Keratinocyte (primary cell): ENCODE data around the gene SREBF2. TPM values are rescaled to one million over a fixed set of nuclear protein-coding genes. Genes with fewer than 3 reads are reported as not detected.
"Not testable (repeated sequence)": the region's sequence is repeated elsewhere in the genome, so short reads cannot be mapped to it uniquely, and the experiment has no call there.

Experiments
- DNase-seq: peaks from one replicate; pipeline ENCODE4 v3.0.0-alpha.2; 2011; ENCODE audit warnings: low read depth, missing footprints, low spot score
- FAIRE-seq: peaks from 2 replicates; lab custom pipeline; 2011; peaks lifted over from hg19 to GRCh38; lab: Jason Lieb, UNC
- H2AFZ ChIP-seq: 2 replicates; pipeline ENCODE4 v1.6.0; 2012; ENCODE audit warnings: low read length, control low read depth, inconsistent platforms; ENCODE audit not compliant: control insufficient read depth
- H3K27ac ChIP-seq: 2 replicates; pipeline ENCODE4 v1.5.1; 2011; ENCODE audit warnings: low read length; ENCODE audit not compliant: control insufficient read depth, insufficient read depth
- H3K27me3 ChIP-seq: 3 replicates; pipeline ENCODE4 v1.6.0; 2011; ENCODE audit warnings: low read length; ENCODE audit not compliant: control insufficient read depth, insufficient read depth; ENCODE audit errors: extremely low read depth
- H3K36me3 ChIP-seq, 2 experiments: 2 replicates in 1 of 2; 3 replicates in 1 of 2; pipeline ENCODE4 v1.5.1; 2011; ENCODE audit warnings: low read length in 2 of 2, mild to moderate bottlenecking in 1 of 2; ENCODE audit not compliant: control insufficient read depth in 2 of 2, insufficient read depth in 2 of 2; ENCODE audit errors: extremely low read depth in 1 of 2
- H3K4me1 ChIP-seq: 3 replicates; pipeline ENCODE4 v1.5.1; 2011; ENCODE audit warnings: low read length; ENCODE audit not compliant: control insufficient read depth, insufficient read depth; ENCODE audit errors: extremely low read depth
- H3K4me2 ChIP-seq: 3 replicates; pipeline ENCODE4 v1.6.0; 2011; ENCODE audit warnings: low read depth, low read length; ENCODE audit not compliant: control insufficient read depth, insufficient read depth; ENCODE audit errors: extremely low read depth
- H3K4me3 ChIP-seq, 3 experiments: fragments of 200-600 bp in 1 of 3; sonication (generic) in 1 of 3; 2 replicates in 2 of 3; 3 replicates in 1 of 3; pipeline ENCODE4 v1.5.1; 2011 to 2016; ENCODE audit warnings: low read length in 3 of 3, mild to moderate bottlenecking in 3 of 3, control low read depth in 2 of 3, inconsistent platforms in 1 of 3, low read depth in 1 of 3, mixed read lengths in 1 of 3, mixed run types in 1 of 3, moderate library complexity in 1 of 3; ENCODE audit not compliant: control insufficient read depth in 2 of 3, insufficient read depth in 2 of 3; ENCODE audit errors: extremely low read depth in 1 of 3
- H3K79me2 ChIP-seq: 2 replicates; pipeline ENCODE4 v1.6.0; 2012; ENCODE audit warnings: low read length; ENCODE audit not compliant: control insufficient read depth, insufficient read depth
- H3K9ac ChIP-seq: 3 replicates; pipeline ENCODE4 v1.6.0; 2011; ENCODE audit warnings: low read length; ENCODE audit not compliant: control insufficient read depth, insufficient read depth; ENCODE audit errors: extremely low read depth
- H3K9me1 ChIP-seq: 3 replicates; pipeline ENCODE4 v1.6.0; 2011; ENCODE audit warnings: low read length; ENCODE audit not compliant: control insufficient read depth, insufficient read depth; ENCODE audit errors: extremely low read depth
- H3K9me3 ChIP-seq: 2 replicates; pipeline ENCODE4 v1.5.1; 2012; ENCODE audit warnings: low read depth, low read length; ENCODE audit not compliant: control insufficient read depth
- H4K20me1 ChIP-seq: 3 replicates; pipeline ENCODE4 v1.6.0; 2011; ENCODE audit warnings: low read length; ENCODE audit not compliant: control insufficient read depth, insufficient read depth; ENCODE audit errors: extremely low read depth
- EZH2 ChIP-seq: IDR thresholded peaks from one replicate; pipeline ENCODE4 v1.6.1; 2012; ENCODE audit warnings: inconsistent platforms, mild to moderate bottlenecking, low read length, moderate library complexity
- dilution Hi-C: fragments of 300-500 bp; cut with MboI; formaldehyde crosslinking; loops from one replicate; pipeline ENCODE4 v1.7.0; 2020; ENCODE audit warnings: low sequenced_read_pairs; ENCODE audit not compliant: extremely low pct_ligation_motif_present
- polyA plus RNA-seq, 5 experiments: library from polyadenylated mRNA; depleted of rRNA in 3 of 5; stranded (reverse) in 3 of 5; stranded (forward) in 1 of 5; unstranded in 1 of 5; fragments of >200 nt; gene quantifications; 1 replicate in 1 of 5; 2 replicates in 3 of 5; 3 replicates in 1 of 5; pipeline versions ENCODE4 v1.2.1 to v1.2.3, GENCODE V29; 2011 to 2012; ENCODE audit warnings: missing spikeins in 2 of 5, low read depth in 1 of 5, low replicate concordance in 1 of 5
- TF ChIP-seq, protein P1 (sequence below), 3 experiments: IDR thresholded peaks in 1 of 3; conservative IDR thresholded peaks in 1 of 3; optimal IDR thresholded peaks in 1 of 3; 2 replicates in 2 of 3; 3 replicates in 1 of 3; pipeline versions ENCODE3 to v1.5.1; 2011; ENCODE audit warnings: low read length in 3 of 3, mild to moderate bottlenecking in 3 of 3, moderate library complexity in 2 of 3, control low read depth in 1 of 3, inconsistent platforms in 1 of 3; ENCODE audit not compliant: insufficient read depth in 2 of 3; ENCODE audit errors: extremely low read depth in 1 of 3

The SREBF2 gene
- polyA plus RNA-seq, 1 donor (not counting 4 experiments of a cell fraction or from before 2014, with no cell fraction given) = 57.5 TPM

DNA sequence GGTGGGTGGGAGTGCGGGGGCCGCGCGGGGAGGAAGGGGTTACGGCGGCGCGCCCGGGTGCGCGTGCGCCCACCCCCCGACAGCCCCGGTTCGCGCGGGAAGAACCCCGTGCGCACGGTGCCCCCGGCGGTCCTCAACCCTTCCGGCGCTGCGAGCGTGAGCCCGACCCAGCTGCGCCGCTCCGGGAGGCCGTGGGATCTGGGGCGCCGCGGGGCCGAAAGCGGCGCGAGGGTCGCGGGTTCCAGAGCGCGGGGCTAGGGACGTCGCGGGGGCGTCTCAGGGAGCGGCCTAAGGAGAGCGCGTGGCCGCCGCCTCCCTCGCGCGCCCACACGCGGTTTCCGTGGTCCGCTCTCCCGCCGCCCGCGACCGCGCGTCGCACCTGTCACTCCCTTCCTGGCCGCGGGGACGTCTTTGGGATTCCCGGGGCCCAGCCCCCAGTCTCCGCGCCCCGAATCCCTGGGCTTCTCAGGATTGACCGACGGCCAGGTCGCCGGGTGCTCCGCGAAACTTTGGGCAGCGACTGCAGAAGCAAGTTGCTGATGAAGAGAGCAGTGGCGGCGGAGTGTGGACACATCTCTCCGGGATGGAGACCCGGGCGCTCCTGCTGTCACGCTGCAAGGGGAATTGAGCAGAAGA lies 582 bp downstream of the SREBF2 start:
- no peaks in the 10 kb centered on the region for H3K9me3 ChIP-seq
- no peaks in the 10 kb centered on the region for H3K9me1 ChIP-seq
- no peaks in the 10 kb centered on the region for H3K27me3 ChIP-seq
- H4K20me1 ChIP-seq = no peaks in the 10 kb centered on the region
- dilution Hi-C loops = no loop called here
- peaks cover 0 to 15% of the 10 kb centered on the region in 2 experiments for H3K36me3 ChIP-seq
- H2AFZ ChIP-seq = no peak overlapping the region
- peaks cover 47% of the 10 kb centered on the region for H3K79me2 ChIP-seq
- H3K4me1 ChIP-seq = peaks cover 44% of the 10 kb centered on the region
- H3K4me2 ChIP-seq = peak overlapping the region; percentile 98
- DNase-seq (no peak), FAIRE-seq (no peak)
- peak overlapping the region; percentile 88 to 90 (median 90) for H3K4me3 ChIP-seq
- no peak for TF ChIP-seq EZH2
- TF ChIP-seq, protein P1, sequence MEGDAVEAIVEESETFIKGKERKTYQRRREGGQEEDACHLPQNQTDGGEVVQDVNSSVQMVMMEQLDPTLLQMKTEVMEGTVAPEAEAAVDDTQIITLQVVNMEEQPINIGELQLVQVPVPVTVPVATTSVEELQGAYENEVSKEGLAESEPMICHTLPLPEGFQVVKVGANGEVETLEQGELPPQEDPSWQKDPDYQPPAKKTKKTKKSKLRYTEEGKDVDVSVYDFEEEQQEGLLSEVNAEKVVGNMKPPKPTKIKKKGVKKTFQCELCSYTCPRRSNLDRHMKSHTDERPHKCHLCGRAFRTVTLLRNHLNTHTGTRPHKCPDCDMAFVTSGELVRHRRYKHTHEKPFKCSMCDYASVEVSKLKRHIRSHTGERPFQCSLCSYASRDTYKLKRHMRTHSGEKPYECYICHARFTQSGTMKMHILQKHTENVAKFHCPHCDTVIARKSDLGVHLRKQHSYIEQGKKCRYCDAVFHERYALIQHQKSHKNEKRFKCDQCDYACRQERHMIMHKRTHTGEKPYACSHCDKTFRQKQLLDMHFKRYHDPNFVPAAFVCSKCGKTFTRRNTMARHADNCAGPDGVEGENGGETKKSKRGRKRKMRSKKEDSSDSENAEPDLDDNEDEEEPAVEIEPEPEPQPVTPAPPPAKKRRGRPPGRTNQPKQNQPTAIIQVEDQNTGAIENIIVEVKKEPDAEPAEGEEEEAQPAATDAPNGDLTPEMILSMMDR (optimal IDR thresholded peaks at IDR 0.05 in 1 of 3, IDR thresholded peaks at IDR 0.05 in 1 of 3, conservative IDR thresholded peaks at IDR 0.05 in 1 of 3; ENCODE audit: extremely low read depth in 1 of 3, insufficient read depth in 2 of 3, low read length in 3 of 3) = no peak
- H3K27ac ChIP-seq = peak overlapping the region; percentile 98
- peak overlapping the region; percentile 90 for H3K9ac ChIP-seq

DNA sequence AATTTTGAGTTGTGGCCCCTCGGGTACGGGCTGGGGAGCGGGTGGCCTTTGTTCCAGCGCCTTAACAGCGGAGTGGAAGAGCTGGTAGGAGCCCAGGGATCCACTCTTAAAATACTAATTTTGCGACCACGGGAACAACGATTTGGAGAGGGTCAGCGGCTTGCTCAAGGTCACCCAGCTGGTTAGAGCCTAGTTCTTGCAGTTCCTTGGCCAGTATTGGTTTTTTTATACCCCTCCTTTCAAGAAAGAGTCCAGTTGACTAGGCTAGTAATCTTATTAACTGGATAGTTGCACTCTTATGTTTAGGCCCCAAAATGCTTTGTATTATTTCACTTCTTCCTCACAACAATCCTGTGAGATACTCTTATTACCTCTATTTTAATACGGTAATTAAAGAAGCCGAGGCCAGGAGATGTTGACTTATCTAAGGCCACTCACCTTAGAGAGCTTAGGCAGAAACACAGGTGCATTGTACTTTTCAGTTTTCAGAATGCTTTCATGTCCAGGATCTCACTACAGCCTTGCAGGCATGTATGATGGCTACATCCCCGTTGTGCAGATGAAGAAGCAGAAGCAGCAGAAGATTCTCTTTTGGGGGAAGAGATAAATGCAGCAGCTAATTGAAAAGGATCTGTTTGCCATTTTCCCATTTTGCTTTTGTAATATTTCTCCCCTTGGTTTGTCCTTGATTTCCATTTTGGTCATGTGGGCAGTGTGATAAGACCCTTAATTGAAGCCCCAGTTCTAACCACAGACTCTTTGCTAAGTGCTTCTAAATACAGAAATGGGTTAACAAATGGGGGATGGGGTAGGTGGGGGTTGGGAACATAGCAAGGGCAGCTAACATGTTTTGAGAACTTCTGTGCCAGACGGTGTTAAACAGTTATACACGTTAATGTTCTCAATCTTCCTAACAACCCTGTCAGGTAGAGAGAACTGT lies 1.4 kb downstream of the SREBF2 start:
- no peaks in the 10 kb centered on the region for H3K9me3 ChIP-seq
- FAIRE-seq (peak; percentile 43), DNase-seq (no peak)
- dilution Hi-C loops = no loop called here
- H3K9ac ChIP-seq = peak overlapping the region; percentile 90
- H4K20me1 ChIP-seq = no peaks in the 10 kb centered on the region
- H3K36me3 ChIP-seq = peaks cover 0 to 17% of the 10 kb centered on the region in 2 experiments
- H2AFZ ChIP-seq = no peak overlapping the region
- peak overlapping the region; percentile 98 for H3K4me2 ChIP-seq
- no peaks in the 10 kb centered on the region for H3K27me3 ChIP-seq
- H3K4me3 ChIP-seq = peak overlapping the region; percentile 88 to 90 (median 90)
- no peaks in the 10 kb centered on the region for H3K9me1 ChIP-seq
- peak overlapping the region; percentile 98 for H3K27ac ChIP-seq
- peaks cover 52% of the 10 kb centered on the region for H3K4me1 ChIP-seq
- peaks cover 54% of the 10 kb centered on the region for H3K79me2 ChIP-seq
- TF ChIP-seq EZH2 = no peak
- TF ChIP-seq, protein P1 (optimal IDR thresholded peaks at IDR 0.05 in 1 of 3, IDR thresholded peaks at IDR 0.05 in 1 of 3, conservative IDR thresholded peaks at IDR 0.05 in 1 of 3; ENCODE audit: extremely low read depth in 1 of 3, insufficient read depth in 2 of 3, low read length in 3 of 3) = no peak

DNA sequence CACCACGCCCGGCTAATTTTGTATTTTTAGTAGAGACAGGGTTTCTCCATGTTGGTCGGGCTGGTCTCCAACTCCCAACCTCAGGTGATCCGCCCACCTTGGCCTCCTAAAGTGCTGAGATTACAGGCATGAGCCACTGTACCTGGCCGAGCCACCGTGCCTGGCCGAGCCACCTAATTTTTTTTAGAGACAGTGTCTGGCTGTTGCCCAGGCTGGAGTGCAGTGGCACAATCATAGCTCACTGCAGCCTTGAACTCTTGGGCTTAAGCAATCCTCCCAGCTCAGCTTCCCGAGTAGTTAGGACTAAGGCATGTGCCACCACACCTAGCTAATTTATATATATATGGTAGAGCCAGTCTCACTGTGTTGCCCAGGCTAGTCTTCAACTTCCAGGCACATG lies 2.6 kb downstream of the SREBF2 start:
- Histone ChIP-seq H3K27ac (peak overlapping the region; percentile 10), H3K36me3 (peaks cover 0 to 20% of the 10 kb centered on the region in 2 experiments), H3K4me2 (peak overlapping the region; percentile 34), H3K4me1 (peaks cover 61% of the 10 kb centered on the region), H3K79me2 (peaks cover 66% of the 10 kb centered on the region)
- dilution Hi-C loops, H3K9me3 ChIP-seq, H3K9me1 ChIP-seq, FAIRE-seq, DNase-seq, H4K20me1 ChIP-seq, H2AFZ ChIP-seq, H3K9ac ChIP-seq, H3K27me3 ChIP-seq, H3K4me3 ChIP-seq: not testable (repeated sequence)
